Right hindlimb (tissue), 1 donor: ENCODE data around the gene PNPLA7.

Experiments
- DNase-seq: peaks from one replicate; pipeline ENCODE4 v3.0.0-alpha.2; 2018

PNPLA7 gene

GRCh38 chr9:137447722-137448601, 102.2 kb downstream of the PNPLA7 start:
- DNase-seq, result no peak

GRCh38 chr9:137446851-137447471, 103.2 kb downstream of the PNPLA7 start:
- no peak for DNase-seq

GRCh38 chr9:137445930-137446431, 104.2 kb downstream of the PNPLA7 start:
- no peak for DNase-seq

- peak; percentile 82 for DNase-seq
Measured at GRCh38 chr9:137445275-137445807, 104.9 kb downstream of the PNPLA7 start.

- no peak for DNase-seq
Measured at GRCh38 chr9:137444106-137444790, 106.0 kb downstream of the PNPLA7 start.

GRCh38 chr9:137441935-137442321, 108.3 kb downstream of the PNPLA7 start:
- DNase-seq, result no peak

GRCh38 chr9:137441289-137441934, 108.8 kb downstream of the PNPLA7 start, which contains the start of gene ENTPD8:
ENTPD8 (minus strand) TSS chr9:137441357; CDS start chr9:137438285, 3,072 bp downstream.
- DNase-seq, result peak; percentile 79

- DNase-seq, result no peak
Measured at GRCh38 chr9:137439158-137439714, 111.0 kb downstream of the PNPLA7 start.

GRCh38 chr9:137438591-137439157, 111.5 kb downstream of the PNPLA7 start:
- DNase-seq, result no peak

- peak; percentile 12 for DNase-seq
Measured at GRCh38 chr9:137437691-137438590, 112.3 kb downstream of the PNPLA7 start.

GRCh38 chr9:137436761-137437600, 113.2 kb downstream of the PNPLA7 start:
- peak; percentile 16 for DNase-seq

GRCh38 chr9:137435980-137436760, 114.0 kb downstream of the PNPLA7 start:
- peak; percentile 24 for DNase-seq

GRCh38 chr9:137435381-137435891, 114.8 kb downstream of the PNPLA7 start:
- DNase-seq, result peak; percentile 23

GRCh38 chr9:137434498-137435380, 115.5 kb downstream of the PNPLA7 start:
- DNase-seq, result peak; percentile 16

GRCh38 chr9:137433916-137434431, 116.2 kb downstream of the PNPLA7 start:
- DNase-seq, result peak; percentile 8

GRCh38 chr9:137433349-137433915, 116.8 kb downstream of the PNPLA7 start:
- DNase-seq, result peak; percentile 13
